Spinal cord (tissue), 10 donors: ENCODE results near the gene VPS54. TPM values are rescaled to one million over a fixed set of nuclear protein-coding genes. Genes with fewer than 3 reads are reported as not detected.
A peak's percentile ranks its signal among the peaks of the same experiment; 100 is the strongest.

Source experiments
- DNase-seq, 6 donors: peaks; one replicate each; pipeline versions ENCODE4 v3.0.0 to v3.0.0-alpha.2; 2013 to 2015; ENCODE audit warnings: low spot score in 6 of 6, low read depth in 4 of 6
- H3K27ac ChIP-seq: one replicate; pipeline ENCODE4 v1.5.1; 2013; ENCODE audit warnings: low read depth, low read length, control low read depth
- H3K27me3 ChIP-seq: one replicate; pipeline ENCODE4 v1.6.1; 2013; ENCODE audit warnings: low read length; ENCODE audit not compliant: control insufficient read depth, insufficient read depth
- H3K36me3 ChIP-seq: one replicate; pipeline ENCODE4 v1.6.1; 2013; ENCODE audit warnings: low read length; ENCODE audit not compliant: control insufficient read depth, insufficient read depth
- H3K4me1 ChIP-seq: one replicate; pipeline ENCODE4 v1.6.1; 2013; ENCODE audit warnings: low read length; ENCODE audit not compliant: control insufficient read depth, insufficient read depth
- H3K4me3 ChIP-seq: one replicate; pipeline ENCODE4 v1.5.1; 2013; ENCODE audit warnings: low read depth, low read length, control low read depth
- H3K9me3 ChIP-seq: one replicate; pipeline ENCODE4 v1.6.1; 2013; ENCODE audit warnings: low read length; ENCODE audit not compliant: control insufficient read depth, insufficient read depth
- WGBS: methylation state at CpG from one replicate; pipeline ENCODE4 v1.1.5; 2013; ENCODE audit warnings: missing lambda C conversion rate; ENCODE audit not compliant: insufficient coverage; 5-methylcytosine and 5-hydroxymethylcytosine counted together
- long read RNA-seq, 4 donors: transcript quantifications; one replicate each; lab custom pipeline, GENCODE V29; 2026
- polyA plus RNA-seq, 2 donors: library from polyadenylated mRNA; unstranded; fragments of 120-200 nt; gene quantifications; one replicate each; pipeline ENCODE4 v1.2.1, GENCODE V29; 2013; ENCODE audit not compliant: insufficient read length in 2 of 2
- total RNA-seq, 2 donors: library from RNA; depleted of rRNA in 1 of 2; stranded (reverse); fragments of 120-200 nt in 1 of 2; fragments of >200 nt in 1 of 2; gene quantifications; one replicate each; pipeline versions ENCODE4 v1.2.3 to v1.2.4, GENCODE V29; 2013 to 2014
- donor health status: healthy.

VPS54 gene
- total RNA-seq: 10 to 100 TPM; 33.6 to 42.8 TPM
- 10 to 100 TPM; 25.5 to 26.6 TPM for polyA plus RNA-seq
- long read RNA-seq, donor 1, partial matches to known transcripts: 0 of 4 reads
- long read RNA-seq, donor 1, other reads (novel, unspliced or antisense): 0 of 4 reads
- long read RNA-seq, donor 2: 0 reads
- long read RNA-seq, donor 3, full-length matches to known transcripts: 1 of 1 reads
- long read RNA-seq, donor 3, partial matches to known transcripts: 0 of 1 reads
- long read RNA-seq, donor 3, other reads (novel, unspliced or antisense): 0 of 1 reads
- long read RNA-seq, donor 4, partial matches to known transcripts: 6 of 9 reads
- long read RNA-seq, donor 4, other reads (novel, unspliced or antisense): 0 of 9 reads

- peaks cover 10% of the 10 kb centered on the region for H3K4me1 ChIP-seq
- no peaks in the 10 kb centered on the region for H3K9me3 ChIP-seq
- H3K4me3 ChIP-seq: peak within 1 kb of the TSS; percentile 85
- DNase-seq: peak; percentile 33 to 83 (median 48)
- no peaks in the 10 kb centered on the region for H3K27me3 ChIP-seq
- WGBS: under 1% methylated on average over 77 of the region's 77 CpGs
- H3K27ac ChIP-seq: peak within 1 kb of the TSS; percentile 97
- H3K36me3 ChIP-seq: no peaks in the 10 kb centered on the region
Measured at GRCh38 chr2:64019083-64019974, at the start of gene VPS54. Gene VPS54, minus strand, starts transcription at chr2:64019428. Its CDS starts 35,429 bp downstream, at chr2:63983999.

GRCh38 chr2:64067326-64067725, 48.1 kb upstream of the VPS54 start:
- Histone ChIP-seq H3K36me3 (no peaks in the 10 kb centered on the region), H3K9me3 (no peaks in the 10 kb centered on the region), H3K27ac (no peak overlapping the region), H3K4me1 (peaks cover 4% of the 10 kb centered on the region), H3K27me3 (no peaks in the 10 kb centered on the region), H3K4me3 (no peak overlapping the region)
- DNase-seq: no peak
- WGBS: no CpG with 5 or more reads among the region's 1 CpG

GRCh38 chr2:64065516-64065915, 46.3 kb upstream of the VPS54 start:
- H3K36me3 ChIP-seq: no peaks in the 10 kb centered on the region
- H3K9me3 ChIP-seq: no peaks in the 10 kb centered on the region
- H3K4me3 ChIP-seq: no peak overlapping the region
- H3K4me1 ChIP-seq: peaks cover 4% of the 10 kb centered on the region
- no peak for DNase-seq
- H3K27me3 ChIP-seq: no peaks in the 10 kb centered on the region
- WGBS: 93% methylated on average over 5 of the region's 6 CpGs
- H3K27ac ChIP-seq: no peak overlapping the region

GRCh38 chr2:64063924-64064331, 44.7 kb upstream of the VPS54 start:
- DNase-seq: peak in 1 of 6 donors; percentile 44
- no peaks in the 10 kb centered on the region for H3K9me3 ChIP-seq
- no peaks in the 10 kb centered on the region for H3K27me3 ChIP-seq
- H3K27ac ChIP-seq: peak overlapping the region; percentile 30
- no peak overlapping the region for H3K4me3 ChIP-seq
- 39% methylated on average over 4 of the region's 4 CpGs for WGBS
- H3K36me3 ChIP-seq: no peaks in the 10 kb centered on the region
- peaks cover 4% of the 10 kb centered on the region for H3K4me1 ChIP-seq

GRCh38 chr2:64063454-64063853, 44.2 kb upstream of the VPS54 start:
- Histone ChIP-seq H3K27me3 (no peaks in the 10 kb centered on the region), H3K4me3 (no peak overlapping the region), H3K4me1 (peaks cover 4% of the 10 kb centered on the region), H3K9me3 (no peaks in the 10 kb centered on the region), H3K27ac (peak overlapping the region; percentile 30), H3K36me3 (no peaks in the 10 kb centered on the region)
- peak in 1 of 6 donors; percentile 7 for DNase-seq
- 83% methylated on average over 1 of the region's 3 CpGs for WGBS

GRCh38 chr2:64062840-64063239, 43.6 kb upstream of the VPS54 start:
- DNase-seq: no peak
- H3K36me3 ChIP-seq: no peaks in the 10 kb centered on the region
- H3K27ac ChIP-seq: no peak overlapping the region
- no peak overlapping the region for H3K4me3 ChIP-seq
- H3K4me1 ChIP-seq: peaks cover 4% of the 10 kb centered on the region
- no peaks in the 10 kb centered on the region for H3K9me3 ChIP-seq
- no peaks in the 10 kb centered on the region for H3K27me3 ChIP-seq

- H3K36me3 ChIP-seq: no peaks in the 10 kb centered on the region
Measured at GRCh38 chr2:64059270-64059669, 40.0 kb upstream of the VPS54 start.

GRCh38 chr2:64056021-64056420, 36.8 kb upstream of the VPS54 start:
- H3K4me1 ChIP-seq: no peaks in the 10 kb centered on the region
- H3K27ac ChIP-seq: no peak overlapping the region
- H3K36me3 ChIP-seq: no peaks in the 10 kb centered on the region
- DNase-seq: no peak
- WGBS: no CpG with 5 or more reads among the region's 2 CpGs
- H3K4me3 ChIP-seq: no peak overlapping the region
- no peaks in the 10 kb centered on the region for H3K9me3 ChIP-seq
- H3K27me3 ChIP-seq: no peaks in the 10 kb centered on the region

More at GRCh38 chr2:64059270-64059669, 40.0 kb upstream of the VPS54 start:
- Histone ChIP-seq H3K4me3 (no peak overlapping the region), H3K4me1 (no peaks in the 10 kb centered on the region), H3K27ac (no peak overlapping the region), H3K27me3 (no peaks in the 10 kb centered on the region), H3K9me3 (no peaks in the 10 kb centered on the region)
- DNase-seq: no peak

GRCh38 chr2:64054161-64054915, 35.1 kb upstream of the VPS54 start:
- Histone ChIP-seq H3K4me3 (no peak overlapping the region), H3K9me3 (no peaks in the 10 kb centered on the region), H3K4me1 (no peaks in the 10 kb centered on the region), H3K36me3 (no peaks in the 10 kb centered on the region), H3K27ac (no peak overlapping the region), H3K27me3 (no peaks in the 10 kb centered on the region)
- DNase-seq: peak in 1 of 6 donors; percentile 7
- no CpG with 5 or more reads among the region's 4 CpGs for WGBS
